ENCODE measurements around the gene ADAMTS12. TPM values are rescaled to one million over a fixed set of nuclear protein-coding genes. Genes with fewer than 3 reads are reported as not detected.

Gene ADAMTS12
- total RNA-seq, 4 donors from 2014 or later: 0.60 to 4.1 (median 1.3) TPM

GRCh38 chr5:33892620-33893137, 889 bp upstream of the ADAMTS12 start:
- WGBS, 2 donors (ENCODE audit: low coverage in 1 of 2): 62 to 80% methylated on average over 1 to 5 of the region's 5 CpGs

GRCh38 chr5:33891446-33891787, 373 bp downstream of the ADAMTS12 start:
- 17 to 20% methylated on average over 1 to 6 of the region's 6 CpGs for WGBS, 2 donors (ENCODE audit: low coverage in 1 of 2)
- in situ Hi-C loops (cut with MboI; ENCODE audit: low pct_ligation_motif_present in 1 of 4, low pct_unique_long_range_greater_than_20kb in 1 of 4, low sequenced_read_pairs in 3 of 4): no loop called here
- H3K36me3 ChIP-seq: no peaks in the 10 kb centered on the region
- peak overlapping the region; percentile 41 to 72 (median 54) for H3K27ac ChIP-seq
- peaks cover 23% of the 10 kb centered on the region for H3K27me3 ChIP-seq
- no peak for DNase-seq
- peak overlapping the region in 3 of 4 donors; percentile 10 to 51 (median 20) for H3K4me3 ChIP-seq
- peaks cover 0 to 8% (median 4%) of the 10 kb centered on the region in 4 donors for H3K4me1 ChIP-seq
- intact Hi-C loops (cut with DNase I; ENCODE audit: low total_unique reads): no loop called here
- H3K9me3 ChIP-seq: no peaks in the 10 kb centered on the region
- no peak for TF ChIP-seq EP300 (IDR thresholded peaks at IDR 0.05; ENCODE audit: low read depth)
- TF ChIP-seq CTCF (IDR thresholded peaks at IDR 0.05): no peak
- no peak for TF ChIP-seq POLR2A (IDR thresholded peaks at IDR 0.05)
- TF ChIP-seq POLR2AphosphoS5 (IDR thresholded peaks at IDR 0.05): no peak

More at GRCh38 chr5:33892620-33893137, 889 bp upstream of the ADAMTS12 start:
- intact Hi-C loops (cut with DNase I; ENCODE audit: low total_unique reads) (no loop called here), in situ Hi-C loops (cut with MboI; ENCODE audit: low pct_ligation_motif_present in 1 of 4, low pct_unique_long_range_greater_than_20kb in 1 of 4, low sequenced_read_pairs in 3 of 4) (no loop called here)
- peak overlapping the region in 1 of 4 donors; percentile 20 for H3K4me3 ChIP-seq
- H3K9me3 ChIP-seq: no peaks in the 10 kb centered on the region
- H3K4me1 ChIP-seq: peaks cover 0 to 8% (median 4%) of the 10 kb centered on the region in 4 donors
- DNase-seq: peak; percentile 10
- H3K36me3 ChIP-seq: no peaks in the 10 kb centered on the region
- H3K27me3 ChIP-seq: peaks cover 23% of the 10 kb centered on the region
- TF ChIP-seq CTCF (IDR thresholded peaks at IDR 0.05) (no peak), EP300 (IDR thresholded peaks at IDR 0.05; ENCODE audit: low read depth) (no peak), POLR2A (IDR thresholded peaks at IDR 0.05) (no peak), POLR2AphosphoS5 (IDR thresholded peaks at IDR 0.05) (no peak)
- peak overlapping the region; percentile 41 to 72 (median 54) for H3K27ac ChIP-seq

GRCh38 chr5:33890131-33891032, 1.4 kb downstream of the ADAMTS12 start:
- TF ChIP-seq EP300 (IDR thresholded peaks at IDR 0.05; ENCODE audit: low read depth) (no peak), POLR2A (IDR thresholded peaks at IDR 0.05) (no peak), POLR2AphosphoS5 (IDR thresholded peaks at IDR 0.05) (no peak), CTCF (IDR thresholded peaks at IDR 0.05) (no peak)
- WGBS, 2 donors (ENCODE audit: low coverage in 1 of 2): 42% methylated on average over 12 of the region's 12 CpGs; no CpG with 5 or more reads in 1 of the 2 donors
- no peak overlapping the region for H3K4me3 ChIP-seq
- intact Hi-C loops (cut with DNase I; ENCODE audit: low total_unique reads) (no loop called here), in situ Hi-C loops (cut with MboI; ENCODE audit: low pct_ligation_motif_present in 1 of 4, low pct_unique_long_range_greater_than_20kb in 1 of 4, low sequenced_read_pairs in 3 of 4) (no loop called here)
- H3K36me3 ChIP-seq: no peaks in the 10 kb centered on the region
- H3K4me1 ChIP-seq: peaks cover 0 to 8% (median 4%) of the 10 kb centered on the region in 4 donors
- peak overlapping the region in 2 of 4 donors; percentile 15 to 72 for H3K27ac ChIP-seq
- peaks cover 23% of the 10 kb centered on the region for H3K27me3 ChIP-seq
- H3K9me3 ChIP-seq: no peaks in the 10 kb centered on the region
- DNase-seq: no peak

- intact Hi-C loops (cut with DNase I; ENCODE audit: low total_unique reads) (no loop called here), in situ Hi-C loops (cut with MboI; ENCODE audit: low pct_ligation_motif_present in 1 of 4, low pct_unique_long_range_greater_than_20kb in 1 of 4, low sequenced_read_pairs in 3 of 4) (no loop called here)
- Histone ChIP-seq H3K4me1 (peaks cover 0 to 8% (median 4%) of the 10 kb centered on the region in 4 donors), H3K9me3 (no peaks in the 10 kb centered on the region), H3K4me3 (no peak overlapping the region), H3K27me3 (peaks cover 23% of the 10 kb centered on the region), H3K36me3 (no peaks in the 10 kb centered on the region), H3K27ac (no peak overlapping the region)
- TF ChIP-seq EP300 (IDR thresholded peaks at IDR 0.05; ENCODE audit: low read depth): no peak
- 57 to 86% methylated on average over 3 to 4 of the region's 4 CpGs for WGBS, 2 donors (ENCODE audit: low coverage in 1 of 2)
- no peak for DNase-seq
Observed at GRCh38 chr5:33888587-33888986, 3.2 kb downstream of the ADAMTS12 start.

Measured in transverse colon (tissue), 4 donors.